Uterus (tissue), 4 donors: ENCODE results near the gene HRC. TPM values are rescaled to one million over a fixed set of nuclear protein-coding genes. Genes with fewer than 3 reads are reported as not detected.

Source experiments
- DNase-seq, 2 donors: peaks; one replicate each; pipeline ENCODE4 v3.0.0-alpha.2; 2019 to 2020
- H3K27ac ChIP-seq, 2 donors: fragments of 200-600 bp; sonication (generic); 1 replicate in 1 of 2; 2 replicates in 1 of 2; pipeline ENCODE4 v1.5.1; 2016 to 2018
- H3K27me3 ChIP-seq, 2 donors: fragments of 200-600 bp; sonication (generic); one replicate each; pipeline ENCODE4 v1.5.1; 2018 to 2019; ENCODE audit warnings: control low read depth in 1 of 2
- H3K36me3 ChIP-seq, 2 donors: fragments of 200-600 bp; sonication (generic); one replicate each; pipeline ENCODE4 v1.5.1; 2019; ENCODE audit warnings: control low read depth in 1 of 2
- H3K4me1 ChIP-seq, 2 donors: fragments of 200-600 bp; sonication (generic); one replicate each; pipeline ENCODE4 v1.5.1; 2018 to 2019; ENCODE audit warnings: control low read depth in 1 of 2
- H3K4me3 ChIP-seq, 2 donors: fragments of 200-600 bp; sonication (generic); 1 replicate in 1 of 2; 2 replicates in 1 of 2; pipeline ENCODE4 v1.5.1; 2018 to 2019; ENCODE audit warnings: mild to moderate bottlenecking in 1 of 2
- H3K9me3 ChIP-seq, 2 donors: fragments of 200-600 bp; sonication (generic); one replicate each; pipeline ENCODE4 v1.5.1; 2019; ENCODE audit warnings: control low read depth in 1 of 2
- POLR2A ChIP-seq, 2 donors: fragments of 450-650 bp; IDR thresholded peaks; one replicate each; pipeline ENCODE4 v1.6.1; 2016; ENCODE audit warnings: antibody characterized with exemption in 2 of 2, mild to moderate bottlenecking in 1 of 2, moderate library complexity in 1 of 2
- intact Hi-C: fragments of 100-400 bp; cut with DNase I; formaldehyde crosslinking; loops from one replicate; pipeline ENCODE4 v1.15.1; 2023; ENCODE audit warnings: low total_unique reads
- total RNA-seq, 4 donors: library from RNA; depleted of rRNA in 3 of 4; stranded (reverse); fragments of >200 nt in 3 of 4; gene quantifications; one replicate each; pipeline versions ENCODE4 v1.1.0 to v1.2.4, GENCODE V29; 2014 to 2023
- TF ChIP-seq, protein P1 (sequence below), 4 experiments: fragments of 200-600 bp in 2 of 4; fragments of 450-650 bp in 2 of 4; sonication (generic) in 2 of 4; IDR thresholded peaks; one replicate each; pipeline ENCODE4 v1.5.1; 2016 to 2019; ENCODE audit warnings: antibody characterized with exemption in 4 of 4, mild to moderate bottlenecking in 2 of 4, moderate library complexity in 1 of 4
- donor health status: DM: yes; HTN: yes; CAD: no.

Gene HRC
- total RNA-seq, 4 donors from 2014 or later = 0.51 to 13.5 (median 6.6) TPM

- Histone ChIP-seq H3K27me3 (no peaks in the 10 kb centered on the region), H3K27ac (no peak overlapping the region), H3K4me1 (peaks cover 0 to 5% of the 10 kb centered on the region in 2 donors), H3K4me3 (no peak overlapping the region), H3K36me3 (no peaks in the 10 kb centered on the region), H3K9me3 (no peaks in the 10 kb centered on the region)
- intact Hi-C loops = no loop called here
- TF ChIP-seq POLR2A (IDR thresholded peaks at IDR 0.05) = no peak
- TF ChIP-seq, protein P1, sequence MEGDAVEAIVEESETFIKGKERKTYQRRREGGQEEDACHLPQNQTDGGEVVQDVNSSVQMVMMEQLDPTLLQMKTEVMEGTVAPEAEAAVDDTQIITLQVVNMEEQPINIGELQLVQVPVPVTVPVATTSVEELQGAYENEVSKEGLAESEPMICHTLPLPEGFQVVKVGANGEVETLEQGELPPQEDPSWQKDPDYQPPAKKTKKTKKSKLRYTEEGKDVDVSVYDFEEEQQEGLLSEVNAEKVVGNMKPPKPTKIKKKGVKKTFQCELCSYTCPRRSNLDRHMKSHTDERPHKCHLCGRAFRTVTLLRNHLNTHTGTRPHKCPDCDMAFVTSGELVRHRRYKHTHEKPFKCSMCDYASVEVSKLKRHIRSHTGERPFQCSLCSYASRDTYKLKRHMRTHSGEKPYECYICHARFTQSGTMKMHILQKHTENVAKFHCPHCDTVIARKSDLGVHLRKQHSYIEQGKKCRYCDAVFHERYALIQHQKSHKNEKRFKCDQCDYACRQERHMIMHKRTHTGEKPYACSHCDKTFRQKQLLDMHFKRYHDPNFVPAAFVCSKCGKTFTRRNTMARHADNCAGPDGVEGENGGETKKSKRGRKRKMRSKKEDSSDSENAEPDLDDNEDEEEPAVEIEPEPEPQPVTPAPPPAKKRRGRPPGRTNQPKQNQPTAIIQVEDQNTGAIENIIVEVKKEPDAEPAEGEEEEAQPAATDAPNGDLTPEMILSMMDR (IDR thresholded peaks at IDR 0.05) = no peak
- DNase-seq = no peak
Observed at GRCh38 chr19:49194408-49194807, 39.2 kb upstream of the HRC start.

- Histone ChIP-seq H3K27me3 (no peaks in the 10 kb centered on the region), H3K9me3 (no peaks in the 10 kb centered on the region), H3K4me3 (no peak overlapping the region), H3K27ac (no peak overlapping the region), H3K36me3 (no peaks in the 10 kb centered on the region), H3K4me1 (peaks cover 0 to 5% of the 10 kb centered on the region in 2 donors)
- TF ChIP-seq, protein P1 (IDR thresholded peaks at IDR 0.05) = no peak
- TF ChIP-seq POLR2A (IDR thresholded peaks at IDR 0.05) = no peak
- no peak for DNase-seq
- intact Hi-C loops = no loop called here
Observed at GRCh38 chr19:49193822-49194394, 38.7 kb upstream of the HRC start.

- no peaks in the 10 kb centered on the region for H3K27me3 ChIP-seq
- H3K4me3 ChIP-seq = no peak overlapping the region
- TF ChIP-seq, protein P1 (IDR thresholded peaks at IDR 0.05) = no peak
- no peak overlapping the region for H3K27ac ChIP-seq
- intact Hi-C loops = no loop called here
- no peaks in the 10 kb centered on the region for H3K36me3 ChIP-seq
- no peaks in the 10 kb centered on the region for H3K4me1 ChIP-seq
- no peaks in the 10 kb centered on the region for H3K9me3 ChIP-seq
- no peak for DNase-seq
Observed at GRCh38 chr19:49190781-49191180, 35.6 kb upstream of the HRC start.

DNA sequence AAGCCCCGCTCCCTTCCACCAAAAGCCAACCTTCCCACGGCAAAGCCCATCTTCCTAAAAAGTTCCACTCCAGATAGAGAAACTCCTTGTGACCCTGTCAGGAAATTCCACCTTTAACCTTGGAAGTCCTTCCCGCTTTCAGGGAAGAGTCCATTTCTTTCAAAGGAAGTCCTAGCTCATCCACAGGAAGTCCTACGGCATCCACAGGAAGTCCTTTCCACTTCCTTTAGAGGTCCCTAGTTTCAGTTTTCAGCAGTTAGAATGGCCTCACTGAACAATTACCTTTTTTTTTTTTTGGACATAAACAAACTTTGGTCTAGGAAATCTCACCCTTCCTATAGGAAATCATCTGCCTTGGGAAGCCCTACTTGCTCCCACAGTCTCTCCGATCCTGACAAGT lies 34.1 kb upstream of the HRC start:
- intact Hi-C loops = no loop called here
- H3K27ac ChIP-seq = no peak overlapping the region
- H3K4me1 ChIP-seq = no peaks in the 10 kb centered on the region

GRCh38 chr19:49188626-49189200 lies 33.5 kb upstream of the HRC start:
- H3K9me3 ChIP-seq = no peaks in the 10 kb centered on the region
- no peaks in the 10 kb centered on the region for H3K4me1 ChIP-seq
- no peaks in the 10 kb centered on the region for H3K36me3 ChIP-seq
- no peak for DNase-seq
- no peak overlapping the region for H3K27ac ChIP-seq
- H3K27me3 ChIP-seq = no peaks in the 10 kb centered on the region
- H3K4me3 ChIP-seq = no peak overlapping the region
- intact Hi-C loops = no loop called here
- TF ChIP-seq, protein P1 (IDR thresholded peaks at IDR 0.05) = no peak
- TF ChIP-seq POLR2A (IDR thresholded peaks at IDR 0.05) = no peak

More for the DNA sequence above, 34.1 kb upstream of the HRC start:
- TF ChIP-seq, protein P1 (IDR thresholded peaks at IDR 0.05) = no peak
- TF ChIP-seq POLR2A (IDR thresholded peaks at IDR 0.05) = no peak
- Histone ChIP-seq H3K36me3 (no peaks in the 10 kb centered on the region), H3K27me3 (no peaks in the 10 kb centered on the region), H3K9me3 (no peaks in the 10 kb centered on the region), H3K4me3 (no peak overlapping the region)
- no peak for DNase-seq
